ENCODE results near the gene NLGN4Y. TPM values are rescaled to one million over a fixed set of nuclear protein-coding genes. Genes with fewer than 3 reads are reported as not detected.

NLGN4Y gene
- 18.5 and 19.9 TPM in 2 replicates for total RNA-seq

GRCh38 chrY:14524272-14525231 lies at the start of gene NLGN4Y:
TSS of gene NLGN4Y (plus strand) at chrY:14524529. CDS start at chrY:14622120, 97,591 bp downstream.

Data from aortic smooth muscle cell (primary cell).